UCSD-AML1 (cell line): ENCODE data around the gene FRY.

Experiments used
- DNase-seq: peaks from one replicate; lab custom pipeline; 2025; ENCODE audit not compliant: unreplicated experiment; lab: John Stamatoyannopoulos, UW

FRY gene

GRCh38 chr13:32208860-32209259 is 177.3 kb downstream of the FRY start:
- DNase-seq, result no peak

GRCh38 chr13:32209652-32210051 is 178.1 kb downstream of the FRY start:
- no peak for DNase-seq

GRCh38 chr13:32210101-32210500 is 178.5 kb downstream of the FRY start:
- no peak for DNase-seq

- no peak for DNase-seq
Observed at GRCh38 chr13:32211813-32212212, 180.2 kb downstream of the FRY start.

GRCh38 chr13:32212421-32212820 is 180.8 kb downstream of the FRY start:
- DNase-seq, result no peak

GRCh38 chr13:32213626-32214025 is 182.1 kb downstream of the FRY start:
- DNase-seq, result no peak

- DNase-seq, result no peak
Observed at GRCh38 chr13:32214071-32214470, 182.5 kb downstream of the FRY start.

- no peak for DNase-seq
Observed at GRCh38 chr13:32216281-32216680, 184.7 kb downstream of the FRY start.

- DNase-seq, result no peak
Observed at GRCh38 chr13:32222046-32222676, 190.6 kb downstream of the FRY start.

GRCh38 chr13:32224916-32225315 is 193.3 kb downstream of the FRY start:
- DNase-seq, result no peak

- no peak for DNase-seq
Observed at GRCh38 chr13:32225481-32225931, 193.9 kb downstream of the FRY start.

- DNase-seq, result no peak
Observed at GRCh38 chr13:32228330-32229041, 196.9 kb downstream of the FRY start.

GRCh38 chr13:32229443-32229842 is 197.9 kb downstream of the FRY start:
- DNase-seq, result no peak

GRCh38 chr13:32232263-32232662 is 200.7 kb downstream of the FRY start:
- DNase-seq, result no peak

GRCh38 chr13:32233062-32233461 is 201.5 kb downstream of the FRY start:
- no peak for DNase-seq

GRCh38 chr13:32234914-32235313 is 203.3 kb downstream of the FRY start:
- DNase-seq, result no peak

GRCh38 chr13:32237681-32238080 is 206.1 kb downstream of the FRY start:
- no peak for DNase-seq

GRCh38 chr13:32243695-32244094 is 212.1 kb downstream of the FRY start:
- no peak for DNase-seq

- no peak for DNase-seq
Observed at GRCh38 chr13:32245555-32245954, 214.0 kb downstream of the FRY start.

GRCh38 chr13:32246468-32246867 is 214.9 kb downstream of the FRY start:
- DNase-seq, result peak; percentile 51

- no peak for DNase-seq
Observed at GRCh38 chr13:32247887-32248286, 216.3 kb downstream of the FRY start.

- DNase-seq, result no peak
Observed at GRCh38 chr13:32248801-32249200, 217.2 kb downstream of the FRY start.
